Stimulated activated CD8-positive, alpha-beta memory T cell treated with anti-CD3 and anti-CD28 coated beads, Interleukin-12 subunit alpha, Interleukin-12 subunit beta, amount 100 ng/mL, for 1 hour (primary cell): ENCODE data around the gene FRMD3.

Experiments
- DNase-seq: peaks from one replicate; pipeline ENCODE4 v3.0.0-alpha.2; 2020; ENCODE audit warnings: low read depth

Gene FRMD3

GRCh38 chr9:83538172-83538889 is at the start of gene FRMD3:
Gene FRMD3, minus strand, starts transcription at chr9:83538401. Its CDS starts 170 bp downstream, at chr9:83538231.
- DNase-seq = no peak

- no peak for DNase-seq
These were observed 46.8 kb upstream of the FRMD3 start for GRCh38 chr9:83584995-83585394.

GRCh38 chr9:83583151-83584014 is 45.2 kb upstream of the FRMD3 start:
- no peak for DNase-seq

- no peak for DNase-seq
These were observed 43.8 kb upstream of the FRMD3 start for GRCh38 chr9:83582029-83582428.

GRCh38 chr9:83574482-83574881 is 36.3 kb upstream of the FRMD3 start:
- DNase-seq = no peak

GRCh38 chr9:83572524-83572923 is 34.3 kb upstream of the FRMD3 start:
- DNase-seq = no peak

GRCh38 chr9:83570359-83570758 is 32.2 kb upstream of the FRMD3 start:
- DNase-seq = no peak

- DNase-seq = no peak
These were observed 31.1 kb upstream of the FRMD3 start for GRCh38 chr9:83569326-83569725.

GRCh38 chr9:83563360-83563759 is 25.2 kb upstream of the FRMD3 start:
- no peak for DNase-seq

GRCh38 chr9:83560169-83560826 is 22.1 kb upstream of the FRMD3 start:
- no peak for DNase-seq

- no peak for DNase-seq
These were observed 19.6 kb upstream of the FRMD3 start for GRCh38 chr9:83557771-83558170.

- no peak for DNase-seq
These were observed 19.1 kb upstream of the FRMD3 start for GRCh38 chr9:83557317-83557716.

- no peak for DNase-seq
These were observed 16.1 kb upstream of the FRMD3 start for GRCh38 chr9:83554278-83554677.

GRCh38 chr9:83544002-83544698 is 5.9 kb upstream of the FRMD3 start:
- DNase-seq = no peak

GRCh38 chr9:83538890-83539238 is 663 bp upstream of the FRMD3 start:
- no peak for DNase-seq

GRCh38 chr9:83537331-83538171 is 650 bp downstream of the FRMD3 start:
- DNase-seq = no peak

GRCh38 chr9:83536332-83536731 is 1.9 kb downstream of the FRMD3 start:
- no peak for DNase-seq

GRCh38 chr9:83535736-83536135 is 2.5 kb downstream of the FRMD3 start:
- DNase-seq = no peak

- no peak for DNase-seq
These were observed 4.9 kb downstream of the FRMD3 start for GRCh38 chr9:83533296-83533695.

- DNase-seq = no peak
These were observed 11.3 kb downstream of the FRMD3 start for GRCh38 chr9:83526901-83527300.

GRCh38 chr9:83526211-83526610 is 12.0 kb downstream of the FRMD3 start:
- no peak for DNase-seq
